GM12864 (cell line): Measurements from ENCODE around the gene SNAPC2.
"Not testable (repeated sequence)": the region's sequence is repeated elsewhere in the genome, so short reads cannot be mapped to it uniquely, and the experiment has no call there.

Experiments used
- DNase-seq: peaks from one replicate; pipeline ENCODE4 v3.0.0-alpha.2; 2011; ENCODE audit warnings: low read depth
- H3K4me3 ChIP-seq: 2 replicates; pipeline ENCODE4 v1.5.1; 2011; ENCODE audit warnings: mild to moderate bottlenecking, low read depth, low read length, control low read depth
- CTCF ChIP-seq: IDR thresholded peaks from 2 replicates; pipeline ENCODE4 v1.5.1; 2011; ENCODE audit warnings: low read depth, mild to moderate bottlenecking, moderate library complexity, low read length, control low read depth, inconsistent platforms; ENCODE audit errors: missing control alignments

SNAPC2 gene

GRCh38 chr19:7944177-7944761, 24.1 kb downstream of the SNAPC2 start:
- peak; percentile 79 for DNase-seq
- TF ChIP-seq CTCF: peak; percentile 78

GRCh38 chr19:7947939-7948338, 27.8 kb downstream of the SNAPC2 start:
- H3K4me3 ChIP-seq: no peak overlapping the region
- TF ChIP-seq CTCF: no peak
- no peak for DNase-seq

More at GRCh38 chr19:7944177-7944761, 24.1 kb downstream of the SNAPC2 start:
- peak overlapping the region; percentile 88 for H3K4me3 ChIP-seq

DNA sequence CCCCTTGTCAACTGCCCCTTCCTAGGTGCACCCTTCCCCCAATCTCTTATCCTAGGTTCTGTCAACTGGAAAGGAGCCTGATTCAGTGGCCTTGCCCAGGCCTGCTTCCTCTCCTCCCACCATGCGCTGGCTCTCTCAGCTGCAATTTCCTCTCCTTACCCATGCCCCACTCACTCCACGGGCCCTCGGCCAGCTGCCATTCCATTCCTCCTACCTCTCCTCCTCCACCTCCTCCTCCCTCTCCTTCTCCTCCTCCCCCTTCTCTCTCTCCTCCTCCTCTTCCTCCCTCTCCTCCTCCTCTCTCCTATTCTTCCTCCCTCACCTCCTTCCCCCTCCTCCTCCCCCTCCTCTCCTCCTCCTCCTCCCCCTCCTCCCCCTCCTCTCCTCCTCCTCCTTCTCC, 32.9 kb downstream of the SNAPC2 start:
- TF ChIP-seq CTCF: no peak
- no peak overlapping the region for H3K4me3 ChIP-seq
- no peak for DNase-seq

DNA sequence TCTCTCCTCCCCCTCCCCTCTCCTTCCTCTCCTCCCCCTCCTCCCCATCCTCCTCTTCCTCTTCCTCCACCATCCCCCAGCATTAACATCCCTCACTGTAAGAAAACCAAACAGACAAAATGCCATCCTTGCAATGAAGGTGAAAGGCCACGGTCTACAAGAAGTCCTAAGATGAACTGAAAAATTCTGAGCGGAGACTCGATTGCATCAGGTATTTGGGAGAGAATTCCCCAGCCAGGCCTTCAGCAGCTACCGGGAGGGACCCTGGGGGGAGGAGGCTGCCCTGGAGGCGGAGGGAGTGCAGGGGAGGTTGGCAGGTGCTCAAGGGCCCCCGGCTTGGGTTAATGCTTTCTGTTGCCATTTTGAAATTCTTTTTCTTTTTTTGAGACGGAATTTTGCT, 33.4 kb downstream of the SNAPC2 start:
- TF ChIP-seq CTCF: no peak
- DNase-seq: no peak
- H3K4me3 ChIP-seq: no peak overlapping the region

DNA sequence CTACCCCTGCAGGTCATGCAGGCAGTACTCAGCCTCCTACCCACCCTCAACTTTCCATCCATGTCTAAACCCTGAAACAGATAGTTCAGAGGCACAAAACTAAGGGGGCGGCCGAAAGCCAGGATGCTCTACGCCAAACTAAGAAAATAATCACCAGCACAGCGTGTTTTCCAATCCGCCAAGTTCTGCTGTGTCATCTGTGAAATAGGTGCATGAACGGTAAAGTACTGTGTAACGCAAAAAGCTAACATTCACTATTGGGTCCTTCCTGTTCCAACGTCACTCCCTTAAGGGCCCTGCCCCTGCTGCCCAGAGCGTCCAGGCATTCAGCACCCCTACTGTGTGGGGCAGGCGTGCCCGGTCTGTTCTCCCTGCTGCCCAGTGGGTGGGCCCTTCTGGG, 35.6 kb downstream of the SNAPC2 start:
- H3K4me3 ChIP-seq: no peak overlapping the region
- no peak for DNase-seq
- TF ChIP-seq CTCF: no peak

GRCh38 chr19:7959211-7959610, 39.1 kb downstream of the SNAPC2 start:
- no peak for TF ChIP-seq CTCF
- no peak overlapping the region for H3K4me3 ChIP-seq
- DNase-seq: no peak

DNA sequence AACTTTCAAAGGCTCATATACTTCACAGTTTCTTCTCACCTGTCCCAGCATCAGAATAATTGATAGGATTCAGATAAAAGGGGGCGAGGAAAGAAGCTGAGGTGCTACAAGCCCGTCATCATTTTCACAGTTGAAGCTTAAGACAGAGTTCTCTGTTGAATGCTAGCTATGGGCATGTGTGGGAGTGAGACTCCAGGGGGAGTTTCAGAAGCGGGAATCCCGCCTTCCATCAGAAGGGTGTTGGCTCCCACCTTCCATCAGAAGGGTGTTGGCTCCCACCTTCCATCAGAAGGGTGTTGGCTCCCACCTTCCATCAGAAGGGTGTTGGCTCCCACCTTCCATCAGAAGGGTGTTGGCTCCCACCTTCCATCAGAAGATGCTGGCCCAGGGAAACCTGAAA, 40.9 kb downstream of the SNAPC2 start:
- not testable (repeated sequence) for DNase-seq, H3K4me3 ChIP-seq
